GM12864 (cell line): ENCODE data around the gene APOBEC2.
A peak's percentile ranks its signal among the peaks of the same experiment; 100 is the strongest.
"Not testable (repeated sequence)": the region's sequence is repeated elsewhere in the genome, so short reads cannot be mapped to it uniquely, and the experiment has no call there.

Source experiments
- DNase-seq: peaks from one replicate; pipeline ENCODE4 v3.0.0-alpha.2; 2011; ENCODE audit warnings: low read depth
- H3K4me3 ChIP-seq: 2 replicates; pipeline ENCODE4 v1.5.1; 2011; ENCODE audit warnings: mild to moderate bottlenecking, low read depth, low read length, control low read depth
- TF ChIP-seq, protein P1 (sequence below): IDR thresholded peaks from 2 replicates; pipeline ENCODE4 v1.5.1; 2011; ENCODE audit warnings: low read depth, mild to moderate bottlenecking, moderate library complexity, low read length, control low read depth, inconsistent platforms; ENCODE audit errors: missing control alignments

The APOBEC2 gene

GRCh38 chr6:41053041-41053440, at the start of gene APOBEC2:
Gene APOBEC2, plus strand, starts transcription at chr6:41053202. Its CDS starts 146 bp downstream, at chr6:41053348.
- TF ChIP-seq, protein P1, sequence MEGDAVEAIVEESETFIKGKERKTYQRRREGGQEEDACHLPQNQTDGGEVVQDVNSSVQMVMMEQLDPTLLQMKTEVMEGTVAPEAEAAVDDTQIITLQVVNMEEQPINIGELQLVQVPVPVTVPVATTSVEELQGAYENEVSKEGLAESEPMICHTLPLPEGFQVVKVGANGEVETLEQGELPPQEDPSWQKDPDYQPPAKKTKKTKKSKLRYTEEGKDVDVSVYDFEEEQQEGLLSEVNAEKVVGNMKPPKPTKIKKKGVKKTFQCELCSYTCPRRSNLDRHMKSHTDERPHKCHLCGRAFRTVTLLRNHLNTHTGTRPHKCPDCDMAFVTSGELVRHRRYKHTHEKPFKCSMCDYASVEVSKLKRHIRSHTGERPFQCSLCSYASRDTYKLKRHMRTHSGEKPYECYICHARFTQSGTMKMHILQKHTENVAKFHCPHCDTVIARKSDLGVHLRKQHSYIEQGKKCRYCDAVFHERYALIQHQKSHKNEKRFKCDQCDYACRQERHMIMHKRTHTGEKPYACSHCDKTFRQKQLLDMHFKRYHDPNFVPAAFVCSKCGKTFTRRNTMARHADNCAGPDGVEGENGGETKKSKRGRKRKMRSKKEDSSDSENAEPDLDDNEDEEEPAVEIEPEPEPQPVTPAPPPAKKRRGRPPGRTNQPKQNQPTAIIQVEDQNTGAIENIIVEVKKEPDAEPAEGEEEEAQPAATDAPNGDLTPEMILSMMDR, result no peak
- no peak for DNase-seq
- H3K4me3 ChIP-seq, result no peak within 1 kb of the TSS

GRCh38 chr6:41006217-41006616, 46.8 kb upstream of the APOBEC2 start:
- TF ChIP-seq, protein P1, result peak; percentile 65
- H3K4me3 ChIP-seq, result not testable (repeated sequence)
- DNase-seq, result peak; percentile 21

- DNase-seq, H3K4me3 ChIP-seq: not testable (repeated sequence)
These were observed 46.0 kb upstream of the APOBEC2 start for GRCh38 chr6:41006980-41007379.

GRCh38 chr6:41008011-41008410, 45.0 kb upstream of the APOBEC2 start:
- no peak for DNase-seq
- TF ChIP-seq, protein P1, result no peak
- H3K4me3 ChIP-seq, result no peak overlapping the region

DNA sequence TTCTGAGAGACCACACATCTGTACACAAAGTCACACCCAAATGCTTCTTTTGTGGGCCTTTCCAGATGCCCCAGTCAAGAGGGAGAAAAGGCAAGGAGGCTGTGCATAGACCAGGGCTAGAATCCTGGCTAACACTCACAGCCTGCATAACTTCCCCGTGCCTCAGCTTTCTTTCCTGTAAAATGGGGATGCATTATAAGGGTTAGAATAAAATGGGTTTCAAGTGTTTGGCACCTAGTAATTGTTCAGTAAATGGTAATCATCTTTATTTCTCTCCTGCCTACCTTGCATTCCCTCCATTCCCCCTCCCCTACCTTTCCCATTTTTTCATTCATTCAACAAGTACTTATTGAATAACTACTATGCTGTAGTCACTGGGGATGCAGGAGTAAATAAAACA, 43.3 kb upstream of the APOBEC2 start:
- TF ChIP-seq, protein P1, result no peak
- H3K4me3 ChIP-seq, result no peak overlapping the region
- DNase-seq, result no peak

DNA sequence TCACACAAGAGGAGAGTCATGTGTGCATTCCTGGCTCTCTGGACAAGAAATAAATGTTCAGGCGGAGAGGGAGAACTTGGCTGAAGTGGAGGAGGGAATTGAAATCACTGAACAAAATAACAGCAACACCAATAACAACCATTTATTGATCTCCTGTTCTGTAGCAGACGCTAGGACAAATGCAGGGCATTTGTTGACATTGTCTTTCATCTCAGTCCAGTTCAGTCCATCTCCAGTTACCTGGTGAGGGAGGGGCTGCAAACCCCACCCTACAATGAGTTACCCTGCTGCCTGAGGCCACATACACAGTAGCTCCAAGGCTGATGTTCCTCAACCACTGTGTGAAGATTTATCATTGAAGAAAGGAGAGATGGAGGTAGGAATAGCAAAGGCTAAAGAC, 41.3 kb upstream of the APOBEC2 start:
- DNase-seq, result no peak
- no peak overlapping the region for H3K4me3 ChIP-seq
- TF ChIP-seq, protein P1, result no peak

DNA sequence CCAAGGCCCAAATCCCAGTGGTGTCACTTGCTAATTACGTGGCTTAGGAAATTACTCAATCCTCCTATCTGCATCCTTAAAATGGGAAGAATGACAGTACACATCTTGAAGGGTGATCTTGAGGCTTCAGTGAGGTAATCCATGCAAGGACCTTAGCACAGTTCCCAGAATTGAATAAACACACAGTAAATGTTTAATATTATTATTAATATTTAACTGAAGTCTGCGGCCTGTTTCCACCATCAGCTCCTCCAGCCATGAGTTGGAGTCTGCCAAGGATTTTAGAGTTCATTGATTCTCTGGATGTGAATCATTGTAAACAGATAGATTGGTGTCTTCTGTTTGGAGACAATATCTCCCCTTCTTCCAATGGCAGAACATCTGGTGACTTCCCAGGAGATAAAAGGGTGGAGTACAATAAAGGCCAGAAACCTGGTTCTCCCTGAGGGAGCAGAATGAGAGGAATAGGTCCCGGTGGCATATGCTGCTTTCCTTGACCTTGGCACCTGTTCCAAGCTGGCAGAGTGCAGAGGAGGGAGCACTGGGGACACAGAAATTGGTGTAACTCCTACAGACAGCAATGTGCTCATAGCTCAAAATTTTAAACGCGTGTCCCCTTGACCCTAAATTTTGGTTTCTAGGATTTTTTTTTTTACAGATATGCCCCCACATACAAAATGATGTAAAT, 39.4 kb upstream of the APOBEC2 start:
- TF ChIP-seq, protein P1, result no peak
- H3K4me3 ChIP-seq, result no peak overlapping the region
- no peak for DNase-seq

GRCh38 chr6:41014780-41015179, 38.2 kb upstream of the APOBEC2 start:
- DNase-seq, result no peak
- TF ChIP-seq, protein P1, result no peak
- no peak overlapping the region for H3K4me3 ChIP-seq

DNA sequence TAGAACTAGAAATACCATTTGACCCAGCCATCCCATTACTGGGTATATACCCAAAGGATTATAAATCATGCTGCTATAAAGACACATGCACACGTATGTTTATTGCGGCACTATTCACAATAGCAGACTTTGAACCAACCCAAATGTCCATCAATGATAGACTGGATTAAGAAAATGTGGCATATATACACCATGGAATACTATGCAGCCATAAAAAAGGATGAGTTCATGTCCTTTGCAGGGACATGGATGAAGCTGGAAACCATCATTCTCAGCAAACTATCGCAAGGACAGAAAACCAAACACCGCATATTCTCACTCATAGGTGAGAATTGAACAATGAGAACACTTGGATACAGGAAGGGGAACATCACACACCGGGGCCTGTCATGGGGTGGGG, 37.1 kb upstream of the APOBEC2 start:
- not testable (repeated sequence) for DNase-seq, H3K4me3 ChIP-seq
